T-helper 17 cell (primary cell): Measurements from ENCODE around the gene PML. TPM values are rescaled to one million over a fixed set of nuclear protein-coding genes. Genes with fewer than 3 reads are reported as not detected.

Source experiments
- ATAC-seq: fragments of 150-1000 bp; cut with Tn5 transposase; 2 replicates; pipeline ENCODE4 v1.10.0; 2021; ENCODE audit warnings: mild to moderate bottlenecking, moderate library complexity
- DNase-seq, 3 donors: peaks; one replicate each; pipeline versions ENCODE4 v3.0.0 to v3.0.0-alpha.2; 2020 to 2021
- H3K9me3 ChIP-seq: one replicate; pipeline ENCODE4 v1.7.0; 2013; ENCODE audit warnings: low read length, mild to moderate bottlenecking; ENCODE audit not compliant: control insufficient read depth, poor library complexity, severe bottlenecking
- H3K27ac Mint-ChIP-seq: one replicate; pipeline ENCODE4 v1.8.0; 2022; ENCODE audit warnings: mild to moderate bottlenecking, moderate library complexity, mixed read lengths
- H3K27me3 Mint-ChIP-seq: one replicate; pipeline ENCODE4 v1.8.0; 2022; ENCODE audit warnings: mixed read lengths
- H3K36me3 Mint-ChIP-seq: one replicate; pipeline ENCODE4 v1.8.0; 2022; ENCODE audit warnings: low read depth, mixed read lengths
- H3K4me1 Mint-ChIP-seq: one replicate; pipeline ENCODE4 v1.8.0; 2022; ENCODE audit warnings: mild to moderate bottlenecking, mixed read lengths
- H3K4me3 Mint-ChIP-seq: one replicate; pipeline ENCODE4 v1.8.0; 2022; ENCODE audit warnings: mild to moderate bottlenecking, moderate library complexity, mixed read lengths
- total RNA-seq, 4 donors: library from RNA in 2 of 4; stranded (reverse) in 2 of 4; gene quantifications; one replicate each; pipeline ENCODE4 v1.2.3 and lab custom pipeline; 2022 to 2026

The PML gene, protein sequence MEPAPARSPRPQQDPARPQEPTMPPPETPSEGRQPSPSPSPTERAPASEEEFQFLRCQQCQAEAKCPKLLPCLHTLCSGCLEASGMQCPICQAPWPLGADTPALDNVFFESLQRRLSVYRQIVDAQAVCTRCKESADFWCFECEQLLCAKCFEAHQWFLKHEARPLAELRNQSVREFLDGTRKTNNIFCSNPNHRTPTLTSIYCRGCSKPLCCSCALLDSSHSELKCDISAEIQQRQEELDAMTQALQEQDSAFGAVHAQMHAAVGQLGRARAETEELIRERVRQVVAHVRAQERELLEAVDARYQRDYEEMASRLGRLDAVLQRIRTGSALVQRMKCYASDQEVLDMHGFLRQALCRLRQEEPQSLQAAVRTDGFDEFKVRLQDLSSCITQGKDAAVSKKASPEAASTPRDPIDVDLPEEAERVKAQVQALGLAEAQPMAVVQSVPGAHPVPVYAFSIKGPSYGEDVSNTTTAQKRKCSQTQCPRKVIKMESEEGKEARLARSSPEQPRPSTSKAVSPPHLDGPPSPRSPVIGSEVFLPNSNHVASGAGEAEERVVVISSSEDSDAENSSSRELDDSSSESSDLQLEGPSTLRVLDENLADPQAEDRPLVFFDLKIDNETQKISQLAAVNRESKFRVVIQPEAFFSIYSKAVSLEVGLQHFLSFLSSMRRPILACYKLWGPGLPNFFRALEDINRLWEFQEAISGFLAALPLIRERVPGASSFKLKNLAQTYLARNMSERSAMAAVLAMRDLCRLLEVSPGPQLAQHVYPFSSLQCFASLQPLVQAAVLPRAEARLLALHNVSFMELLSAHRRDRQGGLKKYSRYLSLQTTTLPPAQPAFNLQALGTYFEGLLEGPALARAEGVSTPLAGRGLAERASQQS
- total RNA-seq (10 to 100 TPM; 47.6 to 52.6 TPM), total RNA-seq (lab: John Stamatoyannopoulos, UW) (25.6 to 41.5 reads per million in 2 donors)

DNA sequence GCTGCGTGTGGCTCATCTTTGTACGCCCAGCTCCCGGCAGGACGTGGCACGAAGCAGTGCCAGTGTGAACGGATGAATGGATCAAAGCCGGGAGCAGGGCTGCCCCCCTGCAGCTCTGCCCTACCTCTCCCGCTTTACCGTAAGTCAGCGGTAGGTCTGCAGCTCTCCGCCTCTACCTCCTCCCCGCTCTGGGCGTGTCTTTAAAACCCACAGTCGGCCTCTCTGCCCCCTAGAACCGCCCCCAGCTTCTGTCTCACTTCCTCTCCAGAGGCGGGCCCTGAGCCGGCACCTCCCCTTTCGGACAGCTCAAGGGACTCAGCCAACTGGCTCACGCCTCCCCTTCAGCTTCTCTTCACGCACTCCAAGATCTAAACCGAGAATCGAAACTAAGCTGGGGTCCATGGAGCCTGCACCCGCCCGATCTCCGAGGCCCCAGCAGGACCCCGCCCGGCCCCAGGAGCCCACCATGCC lies at the start of gene PML:
TSS of gene PML (plus strand) at position 304 of the 471 bp plus-strand sequence. CDS start at position 401, 97 bp downstream.
- Mint-ChIP-seq H3K4me1 (peaks cover 53% of the 10 kb centered on the region), H3K27me3 (no peaks in the 10 kb centered on the region), H3K36me3 (peaks cover 5% of the 10 kb centered on the region), H3K27ac (peak within 1 kb of the TSS; percentile 99), H3K4me3 (peak within 1 kb of the TSS; percentile 100)
- H3K9me3 ChIP-seq = no peaks in the 10 kb centered on the region
- ATAC-seq = peak; percentile 83
- peak; percentile 82 to 87 (median 86) for DNase-seq

DNA sequence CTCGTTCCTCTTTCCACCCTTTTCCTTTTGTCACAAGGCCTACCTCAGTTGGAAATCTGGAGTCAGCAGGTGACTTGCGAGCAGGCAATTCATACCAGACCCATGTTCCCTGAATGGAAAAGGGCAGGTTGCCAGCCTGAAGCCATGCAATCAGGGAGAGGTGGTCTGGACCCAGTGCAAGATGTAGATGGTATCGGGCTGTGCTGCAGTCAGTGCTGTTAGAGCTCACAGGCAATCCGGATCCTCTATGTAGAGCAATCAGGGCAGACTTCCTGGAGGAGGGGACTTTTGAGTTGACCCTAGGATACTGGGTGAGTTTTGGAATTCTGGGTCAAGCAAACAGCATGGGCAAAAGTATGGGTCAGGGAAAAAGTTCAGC lies 49.4 kb upstream of the PML start:
- peaks cover 23% of the 10 kb centered on the region for H3K4me1 Mint-ChIP-seq

DNA sequence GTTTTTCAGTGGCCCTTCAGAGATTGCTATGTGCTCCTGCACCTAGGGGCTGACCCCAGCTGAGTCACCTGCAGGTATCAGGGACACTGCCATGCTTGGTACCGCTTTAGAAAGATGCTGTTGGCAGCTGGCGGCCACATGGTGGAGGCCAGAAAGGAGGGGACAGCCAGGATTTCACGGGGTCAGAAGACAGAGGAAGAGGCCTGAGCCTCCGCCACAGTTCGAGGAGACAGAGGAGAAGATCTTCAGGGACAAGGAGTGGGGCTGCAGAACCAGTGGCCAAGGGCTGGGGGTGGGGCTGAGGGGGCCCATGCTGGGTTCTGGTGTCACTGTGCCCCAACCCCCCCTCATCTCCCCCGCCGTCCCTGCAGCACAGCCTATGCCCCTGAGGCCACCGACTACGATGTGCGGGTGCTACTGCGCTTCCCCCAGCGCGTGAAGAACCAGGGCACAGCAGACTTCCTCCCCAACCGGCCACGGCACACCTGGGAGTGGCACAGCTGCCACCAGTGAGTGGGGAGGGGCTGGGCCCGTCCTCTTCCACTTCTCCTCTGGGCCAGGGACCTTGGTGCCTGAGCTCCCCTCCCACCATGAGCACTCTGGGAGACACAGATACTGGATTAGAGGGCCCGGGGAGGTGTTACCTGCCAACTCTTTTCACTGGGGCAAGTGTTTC lies 48.3 kb upstream of the PML start:
- Mint-ChIP-seq H3K27ac (no peak overlapping the region), H3K27me3 (no peaks in the 10 kb centered on the region), H3K4me3 (peak overlapping the region; percentile 52), H3K4me1 (peaks cover 28% of the 10 kb centered on the region), H3K36me3 (peaks cover 2% of the 10 kb centered on the region)
- DNase-seq (no peak), ATAC-seq (no peak)
- no peaks in the 10 kb centered on the region for H3K9me3 ChIP-seq

More for the DNA sequence above, 49.4 kb upstream of the PML start:
- H3K27me3 Mint-ChIP-seq = no peaks in the 10 kb centered on the region
- no peak overlapping the region for H3K4me3 Mint-ChIP-seq
- no peak for DNase-seq
- H3K36me3 Mint-ChIP-seq = peaks cover 2% of the 10 kb centered on the region
- H3K27ac Mint-ChIP-seq = peak overlapping the region; percentile 29
- no peak for ATAC-seq
- H3K9me3 ChIP-seq = no peaks in the 10 kb centered on the region

DNA sequence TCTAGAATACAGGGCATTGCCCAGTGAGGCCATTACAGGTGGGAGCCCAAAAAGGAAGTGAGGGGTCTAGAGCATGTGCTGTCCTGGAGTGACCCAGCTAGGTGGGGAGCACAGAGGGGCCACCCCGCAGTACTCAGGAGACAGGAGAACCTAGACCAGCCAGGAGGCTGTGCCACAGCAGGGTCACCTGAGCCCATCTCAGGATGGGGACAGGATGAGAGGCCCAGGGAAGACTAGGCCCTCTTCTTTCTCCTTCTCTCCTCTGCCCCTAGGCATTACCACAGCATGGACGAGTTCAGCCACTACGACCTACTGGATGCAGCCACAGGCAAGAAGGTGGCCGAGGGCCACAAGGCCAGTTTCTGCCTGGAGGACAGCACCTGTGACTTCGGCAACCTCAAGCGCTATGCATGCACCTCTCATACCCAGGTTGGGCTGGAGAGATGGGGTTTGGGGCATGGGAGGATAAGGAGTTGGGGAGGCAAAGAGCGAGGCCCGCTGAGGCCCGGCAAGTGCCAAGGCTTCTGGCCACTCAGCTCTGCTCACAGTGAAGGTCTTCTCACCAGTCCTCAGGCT lies 47.6 kb upstream of the PML start:
- H3K4me1 Mint-ChIP-seq = peaks cover 24% of the 10 kb centered on the region
- no peak overlapping the region for H3K27ac Mint-ChIP-seq
- no peak for DNase-seq
- no peak overlapping the region for H3K4me3 Mint-ChIP-seq
- no peak for ATAC-seq
- no peaks in the 10 kb centered on the region for H3K27me3 Mint-ChIP-seq
- no peaks in the 10 kb centered on the region for H3K9me3 ChIP-seq
- peaks cover 2% of the 10 kb centered on the region for H3K36me3 Mint-ChIP-seq

DNA sequence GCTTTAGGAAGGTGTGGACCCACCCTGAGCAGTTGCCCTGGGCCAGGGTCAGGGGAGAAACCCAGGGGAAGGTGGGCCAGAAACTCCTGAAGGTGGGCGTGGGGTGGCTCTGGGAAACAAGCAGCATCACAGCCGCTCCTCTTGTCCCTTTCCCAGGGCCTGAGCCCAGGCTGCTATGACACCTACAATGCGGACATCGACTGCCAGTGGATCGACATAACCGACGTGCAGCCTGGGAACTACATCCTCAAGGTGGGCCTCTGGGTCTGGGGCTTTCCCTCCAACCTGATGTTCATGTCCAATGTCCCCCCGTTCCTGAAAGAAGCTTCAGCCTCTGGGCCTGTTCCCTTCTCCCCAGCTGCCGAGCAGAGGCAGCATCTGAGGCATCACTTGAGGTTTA lies 46.9 kb upstream of the PML start:
- Mint-ChIP-seq H3K36me3 (peaks cover 2% of the 10 kb centered on the region), H3K4me3 (peak overlapping the region; percentile 25), H3K4me1 (peaks cover 16% of the 10 kb centered on the region), H3K27me3 (no peaks in the 10 kb centered on the region), H3K27ac (no peak overlapping the region)
- H3K9me3 ChIP-seq = no peaks in the 10 kb centered on the region
- ATAC-seq (no peak), DNase-seq (no peak)

DNA sequence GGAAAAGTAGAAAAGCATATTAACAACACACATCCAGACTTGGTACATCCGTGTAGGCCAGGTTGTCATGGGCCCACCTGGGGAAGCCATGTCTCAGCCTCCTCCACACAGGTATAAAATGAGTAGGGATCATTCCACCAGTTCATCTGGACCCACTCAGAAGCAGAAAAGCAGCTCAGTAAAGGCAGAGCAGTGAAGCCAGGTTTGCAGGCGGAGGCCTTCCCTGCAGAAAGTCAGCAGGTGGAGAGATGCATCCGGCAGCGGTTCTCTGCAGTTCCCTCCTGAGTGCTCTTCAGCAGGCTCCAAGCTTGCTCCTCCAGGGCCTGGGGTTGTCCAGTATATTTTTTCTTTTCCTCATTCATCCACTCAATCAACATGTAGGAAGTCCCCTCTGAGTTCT lies 46.1 kb upstream of the PML start:
- no peaks in the 10 kb centered on the region for H3K9me3 ChIP-seq
- Mint-ChIP-seq H3K36me3 (peaks cover 2% of the 10 kb centered on the region), H3K27ac (no peak overlapping the region), H3K4me1 (peaks cover 15% of the 10 kb centered on the region), H3K4me3 (no peak overlapping the region), H3K27me3 (no peaks in the 10 kb centered on the region)
- ATAC-seq = no peak
- no peak for DNase-seq

DNA sequence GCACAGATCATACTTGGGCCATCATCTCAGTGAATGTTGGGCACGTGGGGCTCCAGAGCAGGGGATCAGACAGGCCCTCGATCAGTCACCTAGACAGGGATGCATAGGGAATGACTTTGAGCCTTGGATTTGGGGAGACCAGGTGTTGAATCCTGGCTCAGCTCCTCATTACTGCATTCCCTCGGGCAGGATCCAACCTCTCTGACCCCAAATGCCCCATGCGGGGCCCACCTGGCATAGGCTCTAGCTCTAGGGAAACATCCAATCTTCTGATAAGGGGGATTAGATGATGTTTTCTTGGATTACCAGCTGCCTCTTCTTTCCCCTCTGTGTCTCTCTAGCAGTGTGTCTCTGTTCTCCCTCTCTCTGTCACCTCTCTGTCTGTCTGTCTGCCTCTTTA lies 45.5 kb upstream of the PML start:
- H3K4me3 Mint-ChIP-seq = no peak overlapping the region
- no peaks in the 10 kb centered on the region for H3K27me3 Mint-ChIP-seq
- ATAC-seq (no peak), DNase-seq (no peak)
- H3K9me3 ChIP-seq = no peaks in the 10 kb centered on the region
- H3K4me1 Mint-ChIP-seq = peaks cover 15% of the 10 kb centered on the region
- peaks cover 2% of the 10 kb centered on the region for H3K36me3 Mint-ChIP-seq
- no peak overlapping the region for H3K27ac Mint-ChIP-seq

DNA sequence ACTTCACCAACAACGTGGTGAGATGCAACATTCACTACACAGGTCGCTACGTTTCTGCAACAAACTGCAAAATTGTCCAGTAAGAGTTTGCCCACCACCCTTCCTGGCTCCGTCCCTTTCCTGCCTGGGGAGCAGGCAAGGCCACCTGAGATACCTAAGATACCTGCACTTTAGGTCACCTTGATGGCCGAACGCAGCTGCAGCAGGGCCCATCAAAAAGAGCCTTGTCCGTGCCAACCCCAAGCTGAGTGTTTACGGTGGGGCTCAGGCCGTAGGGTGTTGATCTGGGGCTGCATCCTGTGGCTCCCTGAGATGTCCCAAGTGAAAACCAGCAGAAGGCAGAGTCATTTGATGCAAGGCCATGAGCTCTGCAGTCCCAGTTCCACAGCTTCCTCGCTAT lies 45.0 kb upstream of the PML start:
- Mint-ChIP-seq H3K27me3 (no peaks in the 10 kb centered on the region), H3K4me1 (peaks cover 15% of the 10 kb centered on the region), H3K27ac (no peak overlapping the region), H3K36me3 (peaks cover 2% of the 10 kb centered on the region), H3K4me3 (no peak overlapping the region)
- no peak for ATAC-seq
- H3K9me3 ChIP-seq = no peaks in the 10 kb centered on the region
- DNase-seq = no peak

DNA sequence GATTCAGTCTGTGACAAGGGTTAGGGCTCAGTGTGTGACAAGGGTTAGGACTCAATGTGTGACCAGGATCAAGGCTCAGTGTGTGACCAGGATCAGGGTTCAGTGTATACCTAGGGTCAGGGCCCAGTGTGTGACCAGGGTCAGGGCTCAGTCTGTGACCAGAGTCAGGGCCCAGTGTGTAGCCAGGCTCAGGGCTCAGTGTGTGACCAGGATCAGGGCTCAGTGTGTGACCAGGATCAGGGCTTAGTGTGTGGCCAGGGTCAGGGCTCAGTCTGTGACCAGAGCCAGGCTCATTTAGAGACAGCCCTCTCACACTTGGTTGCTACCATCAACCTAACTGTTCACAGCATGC lies 44.1 kb upstream of the PML start:
- ATAC-seq (no peak), DNase-seq (no peak)
- peak overlapping the region; percentile 60 for H3K27ac Mint-ChIP-seq
- H3K9me3 ChIP-seq = no peaks in the 10 kb centered on the region
- H3K4me3 Mint-ChIP-seq = no peak overlapping the region
- H3K4me1 Mint-ChIP-seq = peaks cover 15% of the 10 kb centered on the region
- peaks cover 2% of the 10 kb centered on the region for H3K36me3 Mint-ChIP-seq
- no peaks in the 10 kb centered on the region for H3K27me3 Mint-ChIP-seq

DNA sequence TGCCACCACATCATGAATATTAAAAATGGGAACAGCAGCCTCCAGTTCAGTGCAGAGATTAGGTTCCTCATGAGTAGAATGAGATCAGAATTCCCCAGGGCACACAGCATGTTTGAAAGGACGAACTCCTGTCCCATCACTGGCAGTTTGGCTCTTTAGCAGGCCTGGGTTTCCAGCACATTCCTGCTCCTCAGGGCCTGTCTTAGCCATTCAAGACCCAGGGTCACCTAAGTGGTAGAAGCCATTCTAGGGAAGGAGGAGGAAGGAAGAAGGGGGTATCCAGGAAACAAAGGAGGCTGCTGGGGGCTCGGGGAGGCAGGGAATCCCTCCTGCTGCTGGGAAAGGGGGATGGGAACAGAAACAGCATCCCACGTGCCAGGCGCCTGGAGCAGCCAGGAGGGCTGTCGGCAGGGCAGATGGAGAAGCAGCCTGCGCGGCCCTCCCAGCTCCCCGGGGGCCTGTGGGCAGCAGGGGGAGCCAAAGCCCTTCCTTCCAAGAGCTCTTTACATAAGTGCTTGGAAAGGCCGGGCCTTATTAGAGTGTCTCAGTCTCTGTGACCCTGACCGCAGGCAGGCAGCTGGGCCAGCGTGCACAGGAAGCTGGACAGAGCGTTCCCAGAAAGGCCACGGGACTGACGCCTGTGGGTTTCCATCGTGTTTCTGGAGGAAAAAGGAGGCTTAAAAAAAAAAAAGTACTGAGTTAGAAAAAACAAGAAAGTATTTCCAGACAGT lies 43.5 kb upstream of the PML start:
- peak; percentile 91 for ATAC-seq
- H3K9me3 ChIP-seq = no peaks in the 10 kb centered on the region
- H3K36me3 Mint-ChIP-seq = peaks cover 2% of the 10 kb centered on the region
- H3K27me3 Mint-ChIP-seq = no peaks in the 10 kb centered on the region
- peak overlapping the region; percentile 60 for H3K27ac Mint-ChIP-seq
- H3K4me3 Mint-ChIP-seq = no peak overlapping the region
- peaks cover 14% of the 10 kb centered on the region for H3K4me1 Mint-ChIP-seq
- DNase-seq = peak; percentile 52 to 55 (median 55)

DNA sequence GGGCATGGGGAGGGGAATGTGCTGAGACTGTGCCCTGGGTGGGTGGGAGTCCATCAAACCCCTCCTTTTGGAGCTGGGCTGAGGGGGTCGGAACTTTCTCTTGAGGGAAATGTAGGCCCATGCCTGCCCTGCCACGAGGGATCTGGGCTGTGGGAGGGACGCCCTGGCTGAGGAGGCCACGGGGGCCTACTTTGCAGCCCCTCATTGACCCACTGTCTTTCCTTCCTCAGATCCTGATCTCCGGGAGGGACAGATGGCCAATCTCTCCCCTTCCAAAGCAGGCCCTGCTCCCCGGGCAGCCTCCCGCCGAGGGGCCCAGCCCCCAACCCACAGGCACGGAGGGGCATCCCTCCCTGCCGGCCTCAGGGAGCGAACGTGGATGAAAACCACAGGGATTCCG lies 42.9 kb upstream of the PML start:
- no peaks in the 10 kb centered on the region for H3K27me3 Mint-ChIP-seq
- ATAC-seq (no peak), DNase-seq (no peak)
- peaks cover 10% of the 10 kb centered on the region for H3K4me1 Mint-ChIP-seq
- no peaks in the 10 kb centered on the region for H3K9me3 ChIP-seq
- H3K27ac Mint-ChIP-seq = peak overlapping the region; percentile 60
- no peak overlapping the region for H3K4me3 Mint-ChIP-seq
- H3K36me3 Mint-ChIP-seq = peaks cover 2% of the 10 kb centered on the region

DNA sequence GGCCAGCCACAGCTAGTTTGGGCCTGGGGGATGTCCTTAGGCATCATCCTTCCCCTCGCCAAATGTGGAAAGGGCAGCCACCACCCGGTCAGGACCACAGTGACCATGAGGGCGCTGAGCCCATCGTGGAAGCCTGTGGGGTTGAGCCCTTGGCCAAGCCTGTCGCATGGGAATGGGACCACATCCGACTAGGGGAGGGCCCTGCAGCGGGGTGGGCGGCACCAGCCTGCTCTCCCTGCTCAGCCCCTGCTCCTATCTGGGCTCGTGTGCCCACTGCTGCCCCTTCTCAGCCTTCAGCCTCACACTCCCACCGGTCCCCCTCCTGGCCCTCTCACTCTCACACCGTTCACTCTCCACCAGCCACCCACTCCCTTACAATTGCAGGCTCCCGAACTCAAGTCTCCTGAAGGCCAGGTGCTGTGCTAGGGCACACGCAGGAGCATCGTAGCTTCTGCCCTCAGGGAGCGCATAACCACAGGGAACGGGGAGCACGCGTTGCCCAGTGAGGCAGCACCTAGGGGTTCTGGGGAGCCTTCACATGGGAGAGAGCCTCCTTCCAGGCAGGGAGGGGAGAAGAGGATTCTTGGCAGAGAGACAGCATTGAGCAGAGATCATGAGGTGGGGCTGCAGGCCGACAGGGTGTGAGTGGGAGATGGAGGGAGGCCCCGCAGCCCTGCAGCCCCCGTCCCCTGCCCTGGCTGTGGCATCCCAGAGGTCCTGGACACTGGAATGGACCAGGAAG lies 42.2 kb upstream of the PML start:
- no peak overlapping the region for H3K27ac Mint-ChIP-seq
- DNase-seq (no peak), ATAC-seq (no peak)
- H3K4me3 Mint-ChIP-seq = no peak overlapping the region
- peaks cover 13% of the 10 kb centered on the region for H3K4me1 Mint-ChIP-seq
- peaks cover 2% of the 10 kb centered on the region for H3K36me3 Mint-ChIP-seq
- H3K27me3 Mint-ChIP-seq = no peaks in the 10 kb centered on the region
- H3K9me3 ChIP-seq = no peaks in the 10 kb centered on the region
